Raji (cell line): ENCODE data around the gene COLGALT1.

Source experiments
- POLR2A ChIP-seq: IDR thresholded peaks from 2 replicates; pipeline ENCODE4 v1.6.1; 2011; ENCODE audit warnings: low read depth, low read length, control low read depth; ENCODE audit not compliant: insufficient read depth

COLGALT1 gene

GRCh38 chr19:17555480-17555928 is at the start of gene COLGALT1:
COLGALT1 (plus strand) TSS chr19:17555649; CDS start chr19:17555714, 65 bp downstream.
- peak; percentile 69 for TF ChIP-seq POLR2A

GRCh38 chr19:17506745-17507144 is 48.7 kb upstream of the COLGALT1 start:
- TF ChIP-seq POLR2A: no peak

GRCh38 chr19:17510220-17510993 is 45.0 kb upstream of the COLGALT1 start:
- TF ChIP-seq POLR2A: no peak

- peak; percentile 60; the same call in 1 of the 2 replicates for TF ChIP-seq POLR2A
Measured at GRCh38 chr19:17511724-17512573, 43.5 kb upstream of the COLGALT1 start.

DNA sequence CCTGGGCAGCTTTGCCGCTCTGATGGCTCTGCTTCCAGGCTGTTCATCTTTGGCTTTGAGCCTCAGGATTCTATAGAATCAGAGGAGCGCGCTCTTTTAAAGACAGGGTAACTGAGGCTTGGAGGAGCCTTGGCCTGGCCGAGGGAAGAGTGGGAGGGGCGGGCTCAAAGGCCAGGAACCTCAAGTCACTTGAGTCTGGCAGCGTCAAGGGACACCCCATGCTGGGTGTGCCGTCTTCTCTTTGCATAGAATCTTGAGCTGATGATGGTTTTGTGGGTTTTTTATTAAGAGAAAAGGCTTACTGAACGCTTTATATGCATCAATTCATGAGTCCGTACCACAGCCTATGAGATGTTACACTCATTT is 42.9 kb upstream of the COLGALT1 start:
- TF ChIP-seq POLR2A: no peak

DNA sequence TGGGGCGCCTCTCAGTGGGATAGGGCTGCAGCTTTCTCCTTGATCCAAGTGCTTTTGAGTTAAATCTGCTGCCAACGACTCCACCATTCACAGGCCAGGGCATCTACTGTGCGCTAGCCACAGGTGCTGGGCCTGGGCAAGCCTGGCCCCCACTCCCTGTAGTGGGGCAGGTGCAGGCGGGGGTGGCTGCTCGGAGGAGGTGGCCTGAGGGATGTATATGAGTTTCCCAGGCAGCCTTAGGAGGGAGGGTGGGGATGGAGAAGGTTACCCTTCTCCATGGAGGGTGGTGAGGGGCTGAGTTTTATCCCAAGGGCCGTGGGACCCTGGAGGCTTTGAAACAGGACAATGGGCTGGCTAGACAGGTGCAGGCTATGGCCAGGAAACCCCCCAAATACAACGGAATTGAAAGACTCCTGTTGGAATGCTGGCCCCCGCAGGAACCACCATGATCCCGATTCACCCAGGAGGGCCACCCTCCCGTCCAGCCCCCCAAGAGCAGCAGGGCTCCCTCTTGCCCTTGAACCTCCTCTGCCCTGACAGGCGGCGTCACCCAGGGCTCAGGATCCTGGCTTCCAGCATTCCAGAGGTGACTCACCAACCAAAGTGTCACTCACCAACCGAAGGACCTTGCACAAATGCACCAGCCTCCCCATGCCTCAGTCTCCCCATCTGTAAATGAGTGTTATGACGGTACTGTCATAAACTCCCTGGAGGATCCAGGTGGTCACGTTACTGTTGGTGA is 39.9 kb upstream of the COLGALT1 start:
- TF ChIP-seq POLR2A: no peak

DNA sequence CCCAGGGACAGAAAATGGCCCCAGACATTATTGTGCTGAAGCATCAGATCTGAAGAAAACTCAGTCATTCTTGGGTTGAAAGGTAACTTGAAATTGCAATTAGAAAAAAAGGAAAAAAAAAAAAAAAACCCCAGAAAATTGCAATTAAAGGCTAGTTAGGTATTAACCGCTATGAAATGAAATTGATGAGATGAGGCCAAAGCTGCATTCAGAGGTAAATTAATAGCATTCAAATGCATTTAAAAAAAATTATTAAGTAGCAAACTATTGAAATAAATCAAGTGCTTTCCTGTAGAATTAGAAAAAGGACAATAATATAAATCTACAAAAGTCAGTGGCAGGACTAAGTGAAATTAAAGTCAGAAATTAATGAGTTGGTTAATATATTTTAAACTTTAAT is 37.6 kb upstream of the COLGALT1 start:
- no peak for TF ChIP-seq POLR2A

GRCh38 chr19:17519967-17520366 is 35.5 kb upstream of the COLGALT1 start:
- no peak for TF ChIP-seq POLR2A

DNA sequence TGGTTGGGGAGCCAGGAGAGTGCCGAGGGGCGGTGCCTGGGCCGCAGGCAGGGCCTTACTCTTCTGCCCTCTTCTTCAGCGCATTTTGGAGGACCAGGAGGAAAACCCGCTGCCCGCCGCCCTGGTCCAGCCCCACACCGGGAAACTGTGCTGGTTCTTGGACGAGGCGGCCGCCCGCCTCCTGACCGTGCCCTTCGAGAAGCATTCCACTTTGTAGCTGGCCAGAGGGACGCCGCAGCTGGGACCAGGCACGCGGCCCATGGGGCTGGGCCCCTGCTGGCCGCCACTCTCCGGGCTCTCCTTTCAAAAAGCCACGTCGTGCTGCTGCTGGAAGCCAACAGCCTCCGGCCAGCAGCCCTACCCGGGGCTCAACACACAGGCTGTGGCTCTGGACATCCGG is 34.6 kb upstream of the COLGALT1 start:
- no peak for TF ChIP-seq POLR2A

GRCh38 chr19:17522988-17523872 is 32.2 kb upstream of the COLGALT1 start:
- TF ChIP-seq POLR2A: peak; percentile 84

DNA sequence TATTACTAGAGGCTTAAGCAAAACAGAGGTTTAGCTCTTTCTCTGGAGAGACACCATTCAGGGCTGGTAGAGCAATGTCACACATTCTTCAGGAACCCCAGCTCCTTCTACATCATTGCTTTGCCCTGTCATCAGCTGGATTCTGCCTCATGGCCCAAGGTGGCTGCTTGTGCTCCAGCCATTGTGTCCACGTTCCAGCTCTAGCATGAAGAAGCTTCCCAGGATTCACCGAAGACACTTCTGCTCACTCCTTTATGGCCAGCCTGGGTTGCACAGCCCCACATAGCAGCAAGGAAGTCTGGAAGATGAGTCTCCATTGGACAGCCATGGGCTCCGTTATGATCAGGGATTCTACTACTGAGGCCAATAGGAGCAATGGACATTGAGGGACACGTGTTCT is 30.8 kb upstream of the COLGALT1 start:
- TF ChIP-seq POLR2A: no peak

GRCh38 chr19:17525141-17525540 is 30.3 kb upstream of the COLGALT1 start:
- no peak for TF ChIP-seq POLR2A

GRCh38 chr19:17526922-17527321 is 28.5 kb upstream of the COLGALT1 start:
- TF ChIP-seq POLR2A: 0 out of 2 replicates have a peak, but pooled peaks have one; percentile 24

DNA sequence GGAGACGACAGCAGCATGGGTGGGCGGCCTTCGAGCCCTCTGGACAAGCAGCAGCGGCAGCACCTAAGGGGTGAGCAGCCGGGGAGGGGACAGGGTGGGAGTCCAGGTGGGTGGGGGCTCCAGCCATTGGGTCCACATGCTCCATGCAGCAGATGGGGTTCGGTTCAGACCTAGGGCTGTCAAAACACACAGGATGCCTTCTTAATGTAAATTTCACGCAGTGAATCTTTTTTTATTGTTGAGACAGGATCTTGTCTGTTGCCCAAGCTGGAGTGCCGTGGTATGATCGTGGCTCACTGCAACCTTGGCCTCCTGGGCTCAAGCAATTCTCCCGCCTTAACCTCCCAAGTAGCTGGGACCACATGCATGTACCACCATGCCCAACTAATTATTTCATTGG is 28.1 kb upstream of the COLGALT1 start:
- TF ChIP-seq POLR2A: no peak
